Upper lobe of left lung (tissue), 6 donors: ENCODE data around the gene SLC25A22. TPM values are rescaled to one million over a fixed set of nuclear protein-coding genes. Genes with fewer than 3 reads are reported as not detected.

Source experiments
- ATAC-seq, 2 donors: fragments of 200-7000 bp; cut with Tn5 transposase; one replicate each; pipeline ENCODE4 v1.9.1; 2022; ENCODE audit warnings: mild to moderate bottlenecking in 2 of 2, moderate library complexity in 2 of 2; ENCODE audit not compliant: low FRiP score in 2 of 2
- DNase-seq, 2 donors: peaks; one replicate each; pipeline ENCODE4 v3.0.0-alpha.2; 2019 to 2020
- H3K27ac ChIP-seq, 4 donors: fragments of 200-600 bp; sonication (generic); one replicate each; pipeline ENCODE4 v1.5.1; 2016 to 2019
- H3K27me3 ChIP-seq, 4 donors: fragments of 200-600 bp; sonication (generic); one replicate each; pipeline ENCODE4 v1.5.1; 2017 to 2019
- H3K36me3 ChIP-seq, 4 donors: fragments of 200-600 bp; sonication (generic); one replicate each; pipeline ENCODE4 v1.5.1; 2016 to 2019
- H3K4me1 ChIP-seq, 4 donors: fragments of 200-600 bp; sonication (generic); one replicate each; pipeline ENCODE4 v1.5.1; 2018 to 2019
- H3K4me3 ChIP-seq, 4 donors: fragments of 200-600 bp; sonication (generic); one replicate each; pipeline ENCODE4 v1.5.1; 2017 to 2019; ENCODE audit warnings: mild to moderate bottlenecking in 2 of 4, moderate library complexity in 1 of 4
- H3K9me3 ChIP-seq, 4 donors: fragments of 200-600 bp; sonication (generic); one replicate each; pipeline ENCODE4 v1.5.1; 2018 to 2019
- CTCF ChIP-seq, 6 experiments: fragments of 450-650 bp in 4 of 6; fragments of 200-600 bp in 2 of 6; sonication (generic) in 2 of 6; IDR thresholded peaks; one replicate each; pipeline ENCODE4 v1.5.1; 2016 to 2019; ENCODE audit warnings: antibody characterized with exemption in 6 of 6
- EP300 ChIP-seq, 4 donors: sonication (generic); formaldehyde crosslinking; IDR thresholded peaks; one replicate each; pipeline ENCODE4 v1.5.1; 2017; ENCODE audit warnings: antibody characterized with exemption in 4 of 4, control low read depth in 2 of 4
- POLR2A ChIP-seq, 4 donors: fragments of 450-650 bp; IDR thresholded peaks; one replicate each; pipeline ENCODE4 v1.5.1; 2016 to 2017; ENCODE audit warnings: antibody characterized with exemption in 4 of 4, mild to moderate bottlenecking in 2 of 4
- POLR2AphosphoS5 ChIP-seq, 2 donors: sonication (generic); formaldehyde crosslinking; IDR thresholded peaks; one replicate each; pipeline ENCODE4 v1.5.1; 2017; ENCODE audit warnings: antibody characterized with exemption in 2 of 2
- WGBS, 2 donors: methylation state at CpG; one replicate each; pipeline ENCODE4 v1.1.5; 2017 to 2018; 5-methylcytosine and 5-hydroxymethylcytosine counted together
- total RNA-seq, 6 donors: library from RNA; depleted of rRNA in 4 of 6; stranded (reverse); fragments of >200 nt in 4 of 6; gene quantifications; one replicate each; pipeline versions ENCODE4 v1.1.0 to v1.2.1, GENCODE V29; 2016 to 2021
- donor health status: DM: no; HTN: no; CAD: no; lungs with moderate emphysema.
- donor health status: DM: no; HTN: yes; CAD: no; lungs with severe emphysema.

The SLC25A22 gene
- total RNA-seq, 6 donors from 2014 or later = 13.6 to 29.3 (median 22.3) TPM

- Histone ChIP-seq H3K27ac (no peak overlapping the region), H3K27me3 (peaks cover 0 to 22% (median 10%) of the 10 kb centered on the region in 4 donors), H3K9me3 (no peaks in the 10 kb centered on the region), H3K4me3 (no peak overlapping the region), H3K4me1 (peaks cover 0 to 13% (median 9%) of the 10 kb centered on the region in 4 donors), H3K36me3 (peaks cover 3 to 21% (median 17%) of the 10 kb centered on the region in 4 donors)
- DNase-seq (peak in 1 of 2 donors; percentile 65), ATAC-seq (no peak)
- TF ChIP-seq EP300 (IDR thresholded peaks at IDR 0.05) (no peak), CTCF (IDR thresholded peaks at IDR 0.05) (no peak), POLR2AphosphoS5 (IDR thresholded peaks at IDR 0.05) (no peak), POLR2A (IDR thresholded peaks at IDR 0.05) (no peak)
- WGBS, 2 donors = 46 to 57% methylated on average over 5 to 22 of the region's 28 CpGs
These were observed 10.0 kb downstream of the SLC25A22 start for GRCh38 chr11:788009-788640.

GRCh38 chr11:787084-787675 is 10.9 kb downstream of the SLC25A22 start:
- Histone ChIP-seq H3K4me3 (no peak overlapping the region), H3K27me3 (peaks cover 0 to 22% (median 10%) of the 10 kb centered on the region in 4 donors), H3K36me3 (peaks cover 3 to 12% (median 10%) of the 10 kb centered on the region in 4 donors), H3K9me3 (no peaks in the 10 kb centered on the region), H3K27ac (no peak overlapping the region), H3K4me1 (peaks cover 0 to 13% (median 11%) of the 10 kb centered on the region in 4 donors)
- DNase-seq (peak in 1 of 2 donors; percentile 82), ATAC-seq (no peak)
- WGBS, 2 donors = 53 to 90% methylated on average over 3 to 24 of the region's 24 CpGs
- no peak for TF ChIP-seq EP300 (IDR thresholded peaks at IDR 0.05)
- no peak for TF ChIP-seq POLR2A (IDR thresholded peaks at IDR 0.05)
- TF ChIP-seq POLR2AphosphoS5 (IDR thresholded peaks at IDR 0.05) = no peak
- TF ChIP-seq CTCF (IDR thresholded peaks at IDR 0.05) = no peak

- peaks cover 1 to 4% (median 3%) of the 10 kb centered on the region in 4 donors for H3K36me3 ChIP-seq
- H3K4me1 ChIP-seq = peaks cover 0 to 13% (median 11%) of the 10 kb centered on the region in 4 donors
- no peaks in the 10 kb centered on the region for H3K9me3 ChIP-seq
- H3K27ac ChIP-seq = no peak overlapping the region
- no peak overlapping the region for H3K4me3 ChIP-seq
- H3K27me3 ChIP-seq = peaks cover 0 to 22% (median 10%) of the 10 kb centered on the region in 4 donors
- TF ChIP-seq POLR2A (IDR thresholded peaks at IDR 0.05) (no peak), EP300 (IDR thresholded peaks at IDR 0.05) (no peak), CTCF (IDR thresholded peaks at IDR 0.05) (no peak), POLR2AphosphoS5 (IDR thresholded peaks at IDR 0.05) (no peak)
- DNase-seq = peak in 1 of 2 donors; percentile 73
- 83 to 91% methylated on average over 19 to 20 of the region's 24 CpGs for WGBS, 2 donors
- ATAC-seq = no peak
These were observed 11.6 kb downstream of the SLC25A22 start for GRCh38 chr11:786235-787083.

GRCh38 chr11:783581-784015 is 14.5 kb downstream of the SLC25A22 start:
- H3K4me1 ChIP-seq = peaks cover 7 to 13% (median 10%) of the 10 kb centered on the region in 4 donors
- H3K27ac ChIP-seq = peak overlapping the region in 1 of 4 donors; percentile 24
- H3K4me3 ChIP-seq = no peak overlapping the region
- TF ChIP-seq POLR2A (IDR thresholded peaks at IDR 0.05) (peak in 1 of 4 donors; percentile 38), EP300 (IDR thresholded peaks at IDR 0.05) (no peak), POLR2AphosphoS5 (IDR thresholded peaks at IDR 0.05) (peak in 1 of 2 donors; percentile 17), CTCF (IDR thresholded peaks at IDR 0.05) (peak; percentile 47 to 76 (median 61))
- peak; percentile 82 to 87 for ATAC-seq
- DNase-seq = peak; percentile 89 to 91
- no peaks in the 10 kb centered on the region for H3K36me3 ChIP-seq
- 50 to 58% methylated on average over 24 of the region's 24 CpGs for WGBS, 2 donors
- no peaks in the 10 kb centered on the region for H3K9me3 ChIP-seq
- H3K27me3 ChIP-seq = peaks cover 0 to 6% (median 0%) of the 10 kb centered on the region in 4 donors
